Erythroblast (primary cell): ENCODE results near the gene CUZD1.

Experiments
- GATA1 ChIP-seq: IDR thresholded peaks from 2 replicates; pipeline ENCODE4 v1.6.1; 2011; ENCODE audit warnings: low read depth, mild to moderate bottlenecking, control low read depth, low read length, moderate library complexity
- POLR2A ChIP-seq: IDR thresholded peaks from 2 replicates; pipeline ENCODE4 v1.6.1; 2011; ENCODE audit warnings: mild to moderate bottlenecking, low read length

- TF ChIP-seq POLR2A, result no peak
- TF ChIP-seq GATA1, result no peak
Measured at GRCh38 chr10:122827302-122827701, 18.4 kb downstream of the CUZD1 start.
